SU-DHL-6 (cell line): Measurements from ENCODE around the gene TMEM182.

Experiments
- H2AFZ ChIP-seq: fragments of 200-600 bp; sonication (generic); 2 replicates; pipeline ENCODE4 v1.6.1; 2014; ENCODE audit warnings: low read depth, mild to moderate bottlenecking, moderate library complexity, mixed read lengths, antibody characterized with exemption, low read length; ENCODE audit not compliant: severe bottlenecking
- H3F3A ChIP-seq: fragments of 200-600 bp; shearing (Covaris generic); 2 replicates; pipeline ENCODE4 v1.6.0; 2016; ENCODE audit warnings: antibody characterized with exemption, mild to moderate bottlenecking; ENCODE audit not compliant: insufficient read depth
- H3K27ac ChIP-seq: fragments of 200-600 bp; sonication (generic); 2 replicates; pipeline ENCODE4 v1.5.1; 2016; ENCODE audit warnings: low read depth, mild to moderate bottlenecking, low read length, moderate library complexity, mixed read lengths
- H3K27me3 ChIP-seq: fragments of 200-600 bp; sonication (generic), shearing (Covaris generic); 2 replicates; pipeline ENCODE4 v1.6.0; 2014; ENCODE audit warnings: mild to moderate bottlenecking, low read length
- H3K36me3 ChIP-seq: fragments of 200-600 bp; sonication (generic); 2 replicates; pipeline ENCODE4 v1.6.1; 2014; ENCODE audit warnings: mild to moderate bottlenecking, low read length, mixed read lengths
- H3K4me2 ChIP-seq: fragments of 300-600, 200-600 bp; shearing (Covaris generic), sonication (generic); 2 replicates; pipeline ENCODE4 v1.6.0; 2014; ENCODE audit warnings: low read length, low read depth, mild to moderate bottlenecking; ENCODE audit not compliant: poor library complexity, severe bottlenecking
- H3K4me3 ChIP-seq: fragments of 200-600 bp; sonication (generic); 2 replicates; pipeline ENCODE4 v1.5.1; 2014; ENCODE audit warnings: antibody characterized with exemption, low read length, mild to moderate bottlenecking, mixed read lengths; ENCODE audit not compliant: insufficient read depth, poor library complexity, severe bottlenecking
- H3K79me2 ChIP-seq: fragments of 200-600 bp; sonication (generic); 2 replicates; pipeline ENCODE4 v1.6.1; 2014; ENCODE audit warnings: mild to moderate bottlenecking, low read length, moderate library complexity; ENCODE audit not compliant: insufficient read depth
- H3K9ac ChIP-seq: fragments of 200-600 bp; sonication (generic); 2 replicates; pipeline ENCODE4 v1.7.0; 2014; ENCODE audit warnings: mild to moderate bottlenecking, low read length
- H3K9me2 ChIP-seq: fragments of 200-600 bp; sonication (generic); replicated peaks from 2 replicates; pipeline ENCODE4 v1.6.1; 2014; ENCODE audit warnings: low read length; ENCODE audit not compliant: insufficient read depth
- H3K9me3 ChIP-seq: fragments of 200-600 bp; sonication (generic); 2 replicates; pipeline ENCODE4 v1.6.1; 2014; ENCODE audit warnings: low read length, mixed read lengths; ENCODE audit not compliant: insufficient read depth
- H4K20me1 ChIP-seq: fragments of 200-600 bp; sonication (generic); 2 replicates; pipeline ENCODE4 v1.6.1; 2014; ENCODE audit warnings: low read depth, mild to moderate bottlenecking, antibody characterized with exemption, low read length, moderate library complexity, mixed read lengths
- EZH2phosphoT487 ChIP-seq: fragments of 200-600 bp; sonication (generic), shearing (Covaris generic); conservative IDR thresholded peaks from 2 replicates; pipeline ENCODE4 v1.6.1; 2018; ENCODE audit warnings: mild to moderate bottlenecking, antibody characterized with exemption, low read length, moderate library complexity, mixed read lengths
- TF ChIP-seq, protein P1 (sequence below): fragments of 200-600 bp; sonication (generic); IDR thresholded peaks from one replicate; pipeline ENCODE4 v1.5.1; 2017; ENCODE audit warnings: antibody characterized with exemption, mild to moderate bottlenecking, low read length, moderate library complexity; ENCODE audit not compliant: insufficient read depth, poor library complexity, severe bottlenecking

Gene TMEM182

GRCh38 chr2:102761763-102762162, at the start of gene TMEM182:
Gene TMEM182 (plus strand): TSS chr2:102762031. CDS start chr2:102762218, 187 bp downstream.
- H3K4me2 ChIP-seq, result no peak within 1 kb of the TSS
- no peaks in the 10 kb centered on the region for H3K9me2 ChIP-seq
- H3K27me3 ChIP-seq, result no peaks in the 10 kb centered on the region
- H3K36me3 ChIP-seq, result peaks cover 5% of the 10 kb centered on the region; the same call in 1 of the 2 replicates
- H2AFZ ChIP-seq, result no peak within 1 kb of the TSS
- H3F3A ChIP-seq, result no peaks in the 10 kb centered on the region
- H3K79me2 ChIP-seq, result no peaks in the 10 kb centered on the region
- H3K4me3 ChIP-seq, result no peak within 1 kb of the TSS
- no peaks in the 10 kb centered on the region for H3K9me3 ChIP-seq
- no peak within 1 kb of the TSS for H3K9ac ChIP-seq
- no peak for TF ChIP-seq EZH2phosphoT487
- TF ChIP-seq, protein P1, sequence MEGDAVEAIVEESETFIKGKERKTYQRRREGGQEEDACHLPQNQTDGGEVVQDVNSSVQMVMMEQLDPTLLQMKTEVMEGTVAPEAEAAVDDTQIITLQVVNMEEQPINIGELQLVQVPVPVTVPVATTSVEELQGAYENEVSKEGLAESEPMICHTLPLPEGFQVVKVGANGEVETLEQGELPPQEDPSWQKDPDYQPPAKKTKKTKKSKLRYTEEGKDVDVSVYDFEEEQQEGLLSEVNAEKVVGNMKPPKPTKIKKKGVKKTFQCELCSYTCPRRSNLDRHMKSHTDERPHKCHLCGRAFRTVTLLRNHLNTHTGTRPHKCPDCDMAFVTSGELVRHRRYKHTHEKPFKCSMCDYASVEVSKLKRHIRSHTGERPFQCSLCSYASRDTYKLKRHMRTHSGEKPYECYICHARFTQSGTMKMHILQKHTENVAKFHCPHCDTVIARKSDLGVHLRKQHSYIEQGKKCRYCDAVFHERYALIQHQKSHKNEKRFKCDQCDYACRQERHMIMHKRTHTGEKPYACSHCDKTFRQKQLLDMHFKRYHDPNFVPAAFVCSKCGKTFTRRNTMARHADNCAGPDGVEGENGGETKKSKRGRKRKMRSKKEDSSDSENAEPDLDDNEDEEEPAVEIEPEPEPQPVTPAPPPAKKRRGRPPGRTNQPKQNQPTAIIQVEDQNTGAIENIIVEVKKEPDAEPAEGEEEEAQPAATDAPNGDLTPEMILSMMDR, result no peak
- H3K27ac ChIP-seq, result no peak within 1 kb of the TSS
- H4K20me1 ChIP-seq, result no peaks in the 10 kb centered on the region

DNA sequence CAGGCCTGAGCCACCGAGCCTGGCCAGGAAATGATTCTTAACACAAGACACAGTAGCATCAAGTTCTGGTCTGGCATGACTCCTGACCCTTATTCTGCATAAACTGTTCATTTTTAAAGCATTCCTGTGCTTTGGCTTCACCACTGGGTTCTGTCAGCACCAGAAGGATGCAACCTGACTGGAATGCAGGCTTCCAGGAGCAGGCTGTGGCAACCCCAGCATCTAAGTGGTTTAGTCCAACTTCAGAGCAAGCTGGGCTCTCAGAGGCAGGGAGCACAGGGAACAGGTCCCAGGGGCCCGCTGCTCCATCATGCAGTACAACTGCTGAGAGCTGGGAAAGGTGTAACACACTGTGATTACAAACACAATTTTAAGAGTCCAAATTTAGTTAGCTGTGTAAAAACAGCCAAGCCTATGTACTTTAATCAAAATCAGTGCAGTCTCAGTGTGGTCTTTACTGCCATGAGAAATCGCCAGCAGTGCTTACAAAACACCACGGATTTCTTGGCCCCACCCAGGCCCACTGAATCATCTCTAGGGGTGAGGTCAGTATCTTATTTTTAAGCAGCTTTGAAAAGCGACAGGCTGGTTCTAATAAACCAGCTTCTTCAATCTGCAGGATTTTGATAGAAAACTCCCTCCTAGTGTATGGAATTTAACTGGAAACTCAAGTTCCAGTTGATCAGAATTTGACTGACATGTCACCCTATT, 44.4 kb upstream of the TMEM182 start:
- peaks cover 7% of the 10 kb centered on the region; the same call in 1 of the 2 replicates for H3K36me3 ChIP-seq
- no peaks in the 10 kb centered on the region for H3K9me3 ChIP-seq
- no peaks in the 10 kb centered on the region for H3K79me2 ChIP-seq
- no peak for TF ChIP-seq EZH2phosphoT487
- TF ChIP-seq, protein P1, result no peak
- H3K9me2 ChIP-seq, result no peaks in the 10 kb centered on the region
- no peaks in the 10 kb centered on the region for H4K20me1 ChIP-seq
- no peak overlapping the region for H2AFZ ChIP-seq
- H3K9ac ChIP-seq, result no peak overlapping the region
- no peak overlapping the region for H3K4me3 ChIP-seq
- no peaks in the 10 kb centered on the region for H3F3A ChIP-seq
- H3K4me2 ChIP-seq, result no peak overlapping the region
- no peak overlapping the region for H3K27ac ChIP-seq
- H3K27me3 ChIP-seq, result no peaks in the 10 kb centered on the region

- no peaks in the 10 kb centered on the region for H3K9me3 ChIP-seq
- no peak overlapping the region for H3K4me2 ChIP-seq
- no peak overlapping the region for H3K9ac ChIP-seq
- TF ChIP-seq EZH2phosphoT487, result no peak
- TF ChIP-seq, protein P1, result no peak
- no peaks in the 10 kb centered on the region for H3F3A ChIP-seq
- H3K27me3 ChIP-seq, result no peaks in the 10 kb centered on the region
- H4K20me1 ChIP-seq, result no peaks in the 10 kb centered on the region
- no peaks in the 10 kb centered on the region for H3K9me2 ChIP-seq
- H2AFZ ChIP-seq, result no peak overlapping the region
- H3K36me3 ChIP-seq, result peaks cover 11% of the 10 kb centered on the region; the same call in 1 of the 2 replicates
- no peak overlapping the region for H3K4me3 ChIP-seq
- H3K79me2 ChIP-seq, result no peaks in the 10 kb centered on the region
- no peak overlapping the region for H3K27ac ChIP-seq
These were observed 43.2 kb upstream of the TMEM182 start for GRCh38 chr2:102718387-102719316.
